Measurements from ENCODE around the gene PACS1.

The PACS1 gene

DNA sequence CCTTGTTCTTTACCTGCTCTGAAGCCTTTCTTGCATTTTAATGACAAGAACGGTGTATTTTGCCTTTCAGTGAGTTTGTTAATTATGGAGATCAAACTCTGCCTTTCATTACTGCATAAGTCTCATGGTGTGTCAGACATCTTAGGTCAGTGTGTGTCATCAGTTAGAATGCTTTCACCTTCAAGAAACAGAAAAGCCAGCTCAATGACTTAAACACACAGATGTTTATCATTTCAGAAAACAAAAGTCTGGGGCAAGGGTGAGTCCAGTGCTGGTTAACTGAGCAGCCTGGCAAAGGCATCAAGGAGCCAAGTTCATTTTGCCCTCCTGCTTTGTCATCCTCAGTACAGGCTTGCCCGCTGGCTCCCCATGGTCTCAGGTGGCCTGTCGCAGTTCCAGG lies 54.5 kb downstream of the PACS1 start:
- H3K27ac ChIP-seq = peak overlapping the region; percentile 38
- no peak for TF ChIP-seq ZFX (IDR thresholded peaks at IDR 0.05)
- TF ChIP-seq CTCF (conservative IDR thresholded peaks at IDR 0.05) = no peak

GRCh38 chr11:66126064-66126463 lies 56.0 kb downstream of the PACS1 start:
- H3K27ac ChIP-seq = no peak overlapping the region
- TF ChIP-seq ZFX (IDR thresholded peaks at IDR 0.05) (no peak), CTCF (conservative IDR thresholded peaks at IDR 0.05) (no peak)

DNA sequence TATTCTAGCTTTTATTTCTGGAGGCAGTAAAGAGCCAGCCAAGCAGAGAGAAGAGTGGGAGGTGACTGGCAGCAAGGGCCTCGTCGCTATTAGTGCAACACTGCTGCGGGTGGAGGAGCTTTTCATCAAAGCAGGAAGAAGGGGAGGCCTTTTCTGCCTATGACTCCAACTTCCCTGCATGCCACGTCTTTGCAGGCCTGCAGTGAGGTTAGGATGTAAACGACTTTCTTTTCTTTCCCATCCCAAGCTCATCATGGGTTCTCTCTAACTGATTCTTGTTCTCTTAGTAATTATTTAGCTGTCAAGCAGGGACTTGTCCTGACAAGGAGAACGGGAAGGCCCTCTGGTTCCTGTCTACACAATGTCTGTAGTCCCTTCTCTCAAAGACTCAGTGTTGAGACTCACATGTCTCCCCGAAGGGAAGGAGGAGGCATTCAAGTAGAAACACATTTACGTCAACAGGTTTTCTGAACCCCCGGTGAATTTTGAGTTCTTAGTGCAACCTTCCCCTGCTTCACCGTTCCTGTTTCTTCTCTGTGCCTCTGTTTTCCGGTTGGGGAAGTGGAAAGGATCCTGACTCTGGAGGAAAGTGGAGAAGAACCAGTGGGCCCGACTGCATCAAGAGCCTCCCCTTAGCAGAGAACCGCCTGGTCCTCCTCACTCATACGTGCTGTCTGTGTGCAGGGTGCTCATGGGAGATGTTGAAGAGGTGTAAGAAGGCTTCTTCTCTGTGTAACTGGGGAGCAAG lies 56.9 kb downstream of the PACS1 start:
- no peak for TF ChIP-seq CTCF (conservative IDR thresholded peaks at IDR 0.05)
- no peak for TF ChIP-seq ZFX (IDR thresholded peaks at IDR 0.05)
- no peak overlapping the region for H3K27ac ChIP-seq

- no peak overlapping the region for H3K27ac ChIP-seq
- TF ChIP-seq ZFX (IDR thresholded peaks at IDR 0.05) (no peak), CTCF (conservative IDR thresholded peaks at IDR 0.05) (no peak)
Observed at GRCh38 chr11:66130978-66131377, 60.9 kb downstream of the PACS1 start.

- TF ChIP-seq ZFX (IDR thresholded peaks at IDR 0.05) (no peak), CTCF (conservative IDR thresholded peaks at IDR 0.05) (no peak)
- no peak overlapping the region for H3K27ac ChIP-seq
Observed at GRCh38 chr11:66131937-66132632, 62.0 kb downstream of the PACS1 start.

DNA sequence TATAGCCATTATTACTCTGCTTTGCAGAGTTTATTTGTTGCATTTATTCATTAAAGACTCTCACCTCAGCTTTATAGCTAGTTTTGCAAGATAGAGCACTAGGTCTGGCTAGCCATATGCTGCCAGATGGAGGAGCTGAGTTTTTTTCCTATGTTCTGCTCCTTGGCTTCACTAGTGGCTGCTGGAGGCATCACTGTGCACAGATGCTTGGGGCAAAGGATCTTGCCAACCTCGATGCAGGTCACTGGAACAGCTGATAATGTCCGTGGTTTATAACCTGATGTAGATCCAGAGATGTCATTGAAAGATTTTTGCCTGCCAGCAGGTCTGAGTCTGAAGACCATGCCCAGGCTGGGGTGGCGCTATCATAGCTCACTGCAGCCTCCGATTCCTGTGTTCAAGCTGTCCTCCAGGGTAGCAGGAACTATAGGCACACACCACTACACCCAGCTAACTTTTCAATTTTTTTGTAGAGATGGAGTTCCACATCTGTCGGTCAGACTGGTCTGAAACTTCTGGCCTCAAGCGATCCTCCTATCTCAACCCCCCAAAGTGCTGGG lies 63.2 kb downstream of the PACS1 start:
- no peak overlapping the region for H3K27ac ChIP-seq
- TF ChIP-seq ZFX (IDR thresholded peaks at IDR 0.05) = no peak
- no peak for TF ChIP-seq CTCF (conservative IDR thresholded peaks at IDR 0.05)

DNA sequence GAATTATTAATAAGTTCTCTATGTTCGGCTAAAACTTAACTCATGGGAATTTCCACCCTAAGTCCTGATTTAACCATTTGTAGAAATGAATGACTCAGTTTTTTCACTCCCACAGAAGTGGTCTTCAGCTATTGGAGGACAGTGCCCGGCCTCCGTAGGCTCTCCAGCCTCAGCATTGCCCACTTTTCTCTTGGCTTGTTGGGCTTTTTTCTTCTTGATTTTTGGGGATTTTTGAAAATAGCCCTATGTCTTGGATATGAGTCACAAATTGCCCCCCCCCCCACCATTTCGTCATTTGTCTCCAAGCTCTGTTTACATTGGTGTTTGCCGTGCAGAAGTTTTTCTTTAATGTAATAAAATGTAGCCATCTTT lies 66.7 kb downstream of the PACS1 start:
- TF ChIP-seq ZFX (IDR thresholded peaks at IDR 0.05) = no peak
- no peak for TF ChIP-seq CTCF (conservative IDR thresholded peaks at IDR 0.05)
- H3K27ac ChIP-seq = no peak overlapping the region
